ENCODE data around the gene TAL2.
"Not testable (repeated sequence)": the region's sequence is repeated elsewhere in the genome, so short reads cannot be mapped to it uniquely, and the experiment has no call there.

TAL2 gene

DNA sequence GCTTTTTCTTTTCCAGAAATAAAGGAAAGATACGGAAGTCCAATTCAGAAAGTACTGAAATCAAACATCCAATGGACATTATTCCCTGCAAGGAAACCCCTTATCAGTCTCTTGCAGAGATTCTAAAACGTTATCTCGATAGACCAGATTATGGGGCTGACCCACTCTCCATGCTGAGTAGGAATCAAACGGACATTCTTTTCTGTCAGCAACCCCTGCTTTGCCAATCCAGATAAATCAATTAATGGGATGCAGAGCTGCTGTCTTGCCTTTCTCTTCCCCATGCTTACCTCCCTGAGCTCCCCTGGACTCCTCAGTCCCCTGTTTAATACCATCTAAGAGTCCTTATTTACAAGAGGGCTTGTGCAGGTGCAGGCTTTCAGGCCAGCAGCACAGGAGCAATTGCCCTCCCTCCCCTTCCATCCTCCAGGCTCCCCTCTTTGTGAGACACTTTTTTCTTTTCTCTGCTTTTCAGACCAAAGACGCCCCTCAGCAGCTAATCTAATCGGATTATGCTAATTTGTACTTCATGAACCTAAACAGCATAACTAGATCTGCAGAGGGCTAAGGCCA lies 14.2 kb downstream of the TAL2 start:
- DNase-seq (ENCODE audit: low spot score), result no peak

DNA sequence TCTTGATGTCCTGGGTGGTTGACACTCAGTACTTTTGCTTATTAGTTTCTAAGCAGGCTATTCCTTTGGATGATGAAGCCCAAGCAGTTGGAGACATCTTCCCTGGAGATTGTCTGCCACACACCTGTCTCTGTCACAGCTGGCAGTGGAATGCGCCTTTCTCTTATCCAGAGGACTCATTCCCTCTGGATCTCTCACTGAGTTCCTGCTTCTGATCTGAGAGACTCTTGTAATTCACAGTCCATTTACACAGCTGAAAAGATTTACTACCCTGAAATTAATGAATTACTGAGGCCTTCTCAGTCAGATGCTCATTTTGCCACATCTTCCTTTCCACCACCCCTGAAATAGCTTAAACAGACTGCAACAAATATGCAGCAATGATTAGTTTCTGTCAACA lies 15.9 kb downstream of the TAL2 start:
- no peak for DNase-seq (ENCODE audit: low spot score)

DNA sequence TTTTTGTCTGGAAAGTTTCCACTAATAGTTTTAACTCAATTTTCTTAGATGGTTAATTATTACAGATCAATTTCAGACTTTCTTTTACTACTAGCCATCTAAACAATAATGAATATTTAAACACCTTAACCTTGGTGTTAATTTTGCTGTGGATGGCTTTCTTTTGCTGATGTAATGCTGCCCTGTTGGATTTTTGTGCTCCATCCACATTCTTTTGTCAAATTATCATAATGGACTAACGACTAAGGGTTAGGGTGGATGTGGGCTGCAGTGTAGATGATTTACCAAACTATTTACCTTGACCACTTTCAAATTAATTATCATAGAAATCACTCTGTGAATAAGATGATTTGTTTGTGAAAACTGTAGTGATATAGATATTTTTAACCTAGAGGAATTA lies 16.5 kb downstream of the TAL2 start:
- DNase-seq (ENCODE audit: low spot score), result no peak

DNA sequence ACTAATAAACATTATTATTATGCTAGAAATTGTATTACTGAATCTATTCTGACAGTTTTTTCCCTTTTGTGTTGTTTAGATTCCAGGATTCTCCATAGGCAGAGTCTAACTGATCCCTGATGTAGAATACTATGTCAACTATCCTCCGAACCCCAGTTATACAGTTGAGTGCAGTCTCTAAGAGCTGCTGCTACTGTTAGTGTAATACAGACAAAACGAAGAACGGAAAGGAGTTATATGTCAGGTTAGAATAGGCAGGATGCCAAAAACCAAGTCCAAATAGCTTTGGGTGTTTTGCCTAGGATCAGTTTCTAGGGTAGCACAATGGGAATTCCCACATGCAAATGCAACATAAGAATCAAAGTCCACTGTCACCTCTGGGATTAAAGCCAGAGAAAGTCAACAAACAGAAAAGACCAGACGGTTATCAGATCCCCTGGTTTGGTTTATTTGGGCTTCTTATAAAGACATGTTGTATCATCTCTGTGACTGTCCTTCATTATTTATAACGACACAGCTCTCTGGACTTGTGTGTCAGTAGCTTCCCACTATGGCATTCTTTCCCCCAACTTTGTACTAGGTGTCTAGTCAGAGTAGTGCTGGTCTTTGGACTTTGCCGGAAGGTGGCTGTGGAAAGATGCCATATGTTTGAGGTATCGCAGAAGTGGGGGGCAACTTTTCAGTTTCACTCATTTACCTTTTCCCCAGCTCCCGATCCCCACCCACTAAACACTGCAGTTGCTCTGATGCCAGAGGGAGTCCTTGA lies 17.2 kb downstream of the TAL2 start:
- DNase-seq (ENCODE audit: low spot score), result no peak

DNA sequence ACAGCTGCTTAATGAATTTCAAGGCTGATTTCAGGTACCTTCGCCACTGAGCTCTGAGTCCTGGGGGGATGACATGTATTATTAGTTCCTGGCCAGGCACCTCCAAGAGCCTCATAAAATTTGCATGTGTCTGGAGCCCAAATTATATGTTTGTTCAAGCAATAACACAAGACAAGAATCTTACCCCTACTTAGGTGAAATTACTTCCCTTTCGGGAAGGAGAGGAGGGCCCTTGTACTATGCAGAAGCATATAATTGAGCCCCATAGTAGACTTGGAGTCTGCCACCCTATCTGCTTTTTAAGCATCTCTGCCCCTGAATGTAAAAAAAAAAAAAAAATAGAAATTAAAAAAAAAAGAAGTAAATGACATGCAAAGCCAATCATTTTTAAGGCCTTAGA lies 19.1 kb downstream of the TAL2 start:
- DNase-seq (ENCODE audit: low spot score), result no peak

DNA sequence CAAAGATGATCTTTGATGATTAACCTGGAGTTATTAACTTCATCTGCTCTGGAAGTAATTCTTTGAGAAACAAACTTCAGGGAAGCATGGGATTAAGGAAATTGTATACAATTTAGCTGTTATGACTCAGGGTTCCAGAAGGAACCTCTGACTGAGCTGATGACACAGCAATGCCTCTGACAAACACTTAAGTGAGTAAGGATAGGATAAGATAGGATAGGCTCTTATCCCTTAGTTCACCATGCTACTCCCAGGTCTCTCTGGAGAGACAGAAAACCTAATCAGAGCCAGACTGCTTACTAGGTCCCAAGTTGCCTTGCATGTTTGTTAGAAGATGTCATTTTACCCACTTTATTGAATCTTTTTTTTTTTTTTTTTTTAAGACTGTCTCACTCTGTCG lies 19.5 kb downstream of the TAL2 start:
- DNase-seq (ENCODE audit: low spot score), result peak; percentile 17

DNA sequence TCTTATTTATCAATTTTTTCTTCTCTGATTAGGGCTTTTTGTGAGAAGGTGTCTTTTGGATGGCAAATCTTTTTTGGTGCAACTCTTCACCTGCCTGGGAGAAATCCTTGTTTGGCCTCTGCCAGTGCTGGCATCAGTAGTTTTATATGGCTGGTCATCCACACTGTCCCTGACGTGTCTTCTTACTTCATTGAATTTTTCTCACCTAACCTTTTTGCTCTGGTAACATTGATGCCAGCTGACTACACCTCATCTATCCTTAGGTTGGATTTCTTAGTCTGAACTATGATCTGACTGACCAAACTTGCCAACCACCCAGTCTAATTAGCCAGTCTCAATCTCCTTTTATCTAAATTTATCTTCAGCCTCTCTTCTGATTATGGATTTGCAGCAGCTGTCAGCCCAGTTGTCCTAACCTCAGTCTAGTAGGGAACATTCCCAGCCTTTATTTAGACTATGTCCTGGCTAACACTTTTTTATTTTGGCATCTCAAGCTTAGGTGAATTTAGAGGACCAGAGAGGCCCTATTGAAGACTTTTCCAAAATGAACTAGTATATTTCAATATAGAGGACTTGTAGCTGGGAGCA lies 21.5 kb downstream of the TAL2 start:
- DNase-seq (ENCODE audit: low spot score), result no peak

DNA sequence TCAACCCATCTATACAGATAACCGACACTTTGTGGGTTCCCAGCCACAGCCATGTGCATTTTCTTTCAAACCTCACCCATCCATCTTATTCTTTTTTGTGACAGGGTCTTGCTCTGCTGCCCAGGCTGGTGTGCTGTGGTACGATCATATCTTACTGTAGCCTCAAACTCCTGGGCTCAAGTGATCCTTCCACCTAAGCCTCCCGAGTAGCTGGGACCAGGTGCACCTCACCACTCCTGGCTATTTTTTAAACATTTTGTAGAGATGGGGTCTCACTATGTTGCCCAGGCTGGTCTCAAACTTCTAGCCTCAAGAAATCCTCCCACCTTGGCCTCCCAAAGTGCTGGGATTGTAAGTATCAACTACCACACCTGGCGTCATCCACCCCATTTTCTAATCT lies 24.7 kb downstream of the TAL2 start:
- no peak for DNase-seq (ENCODE audit: low spot score)

DNA sequence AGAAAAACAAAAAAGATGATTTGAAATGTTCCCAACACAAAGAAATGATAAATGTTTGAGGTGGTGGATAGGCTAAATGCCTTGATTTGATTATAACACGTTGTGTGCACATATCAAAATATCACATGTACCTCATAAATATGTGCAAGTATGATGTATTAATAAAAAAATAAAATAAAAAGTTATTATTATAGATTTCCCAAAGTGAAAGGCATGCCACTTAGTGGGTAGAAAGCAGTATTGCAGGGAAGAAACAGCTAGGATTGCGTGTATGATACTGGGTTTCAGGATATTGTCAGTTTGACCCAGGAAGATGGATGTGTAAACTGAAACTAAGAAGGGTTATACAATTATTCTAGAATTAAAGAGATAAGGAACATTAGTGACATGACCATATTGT lies 28.5 kb downstream of the TAL2 start:
- peak; percentile 68 for DNase-seq (ENCODE audit: low spot score)

DNA sequence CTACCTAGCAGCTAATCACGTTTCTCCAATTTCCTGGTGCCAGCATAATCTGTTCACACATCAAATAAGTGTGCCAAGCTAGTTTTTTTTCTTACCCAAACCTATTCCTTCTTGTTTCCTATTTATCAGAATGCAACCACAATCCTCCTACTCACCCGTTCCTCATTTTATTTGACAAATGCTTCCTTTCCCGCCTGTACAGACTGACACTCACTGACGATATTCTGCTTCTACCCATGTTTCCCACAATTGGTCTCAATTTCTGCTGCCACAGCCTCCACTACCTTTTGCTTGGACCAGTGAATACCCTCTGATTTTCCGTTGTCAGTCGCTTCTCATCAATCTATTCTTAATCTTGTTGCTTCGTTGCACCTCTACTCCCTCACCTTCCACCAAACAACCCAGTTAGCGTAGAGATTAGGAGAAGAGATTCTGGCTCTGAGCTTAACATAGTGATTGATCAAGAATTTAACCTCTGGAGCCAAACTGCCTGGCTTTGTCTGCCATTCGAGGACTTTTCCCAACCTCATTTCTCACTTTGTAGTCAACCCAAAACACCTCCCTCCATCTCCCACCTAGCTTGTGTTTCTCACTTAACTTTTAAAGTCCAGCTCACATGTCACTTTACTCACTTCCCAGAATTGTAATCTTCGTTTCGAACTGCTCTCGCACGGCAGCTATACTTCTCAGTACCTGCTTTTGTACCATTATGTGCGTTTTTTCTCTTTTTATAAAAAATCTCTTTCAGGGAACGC lies 31.4 kb downstream of the TAL2 start:
- DNase-seq (ENCODE audit: low spot score), result no peak

DNA sequence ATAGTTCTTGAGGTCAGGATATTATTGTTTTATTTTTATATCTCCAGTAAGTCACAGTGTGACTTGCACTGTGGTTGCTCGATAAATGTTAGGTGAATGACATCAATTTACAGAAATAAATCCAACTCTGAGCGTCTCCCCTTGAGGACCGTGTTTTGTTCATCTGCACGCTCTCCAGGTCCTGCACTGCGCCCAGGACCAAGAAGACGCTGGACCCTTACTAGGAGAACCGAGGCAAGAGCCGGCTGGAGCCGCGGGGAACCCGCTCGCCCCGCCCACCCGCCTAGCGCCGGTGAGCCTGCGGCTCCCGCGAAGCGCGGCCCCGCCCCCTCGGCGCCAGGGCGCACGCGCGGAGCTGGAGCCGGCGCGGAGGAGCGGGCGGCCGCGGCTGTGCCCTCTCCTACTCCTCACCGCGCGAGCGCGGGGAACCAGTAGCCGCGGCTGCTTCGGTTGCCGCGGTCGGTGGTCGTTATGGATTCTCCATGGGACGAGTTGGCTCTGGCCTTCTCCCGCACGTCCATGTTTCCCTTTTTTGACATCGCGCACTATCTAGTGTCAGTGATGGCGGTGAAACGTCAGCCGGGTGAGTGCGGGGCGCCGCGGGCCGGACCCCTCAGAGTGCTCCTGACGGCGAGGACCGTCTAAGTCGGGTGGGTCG lies 32.1 kb downstream of the TAL2 start, which contains the start of gene TMEM38B:
Gene TMEM38B (plus strand): TSS at position 352 of the 658 bp plus-strand sequence. CDS start 120 bp downstream, at position 472.
- DNase-seq (ENCODE audit: low spot score), result peak; percentile 99

DNA sequence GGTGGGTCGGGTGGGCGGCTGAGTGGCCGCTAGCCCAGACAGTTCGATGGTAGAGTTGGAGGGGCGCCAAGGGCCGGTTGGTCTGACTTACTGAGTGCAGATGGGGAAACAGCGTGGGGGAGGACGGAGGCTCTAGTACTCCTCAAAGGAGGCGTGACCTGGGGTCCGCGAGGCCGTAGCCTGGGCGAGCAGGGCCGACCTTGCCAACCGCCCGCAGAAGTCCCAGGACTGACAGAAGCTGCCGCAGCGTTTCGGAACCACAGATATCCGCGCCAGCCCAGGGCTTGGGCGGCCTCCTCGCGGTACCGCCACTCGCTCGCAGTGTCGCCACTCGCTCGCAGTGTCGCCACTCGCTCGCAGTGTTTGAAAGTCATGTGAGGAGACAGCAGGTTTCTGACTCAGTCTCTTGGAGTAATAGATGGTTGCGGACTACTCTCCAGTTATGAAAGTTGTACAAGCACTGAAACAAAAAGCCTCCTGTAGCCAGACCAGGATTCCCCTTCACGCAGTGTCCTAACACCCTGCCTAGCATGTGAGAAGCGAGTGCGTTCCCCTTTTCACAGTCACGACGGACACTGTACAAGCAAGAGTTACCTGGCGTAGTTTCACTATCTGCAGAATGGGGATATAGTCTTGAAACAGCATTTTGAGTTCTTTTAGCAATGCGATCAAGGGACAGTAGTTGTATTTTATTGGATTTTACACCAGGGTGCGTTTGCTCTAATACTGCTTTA lies 32.8 kb downstream of the TAL2 start:
- DNase-seq (ENCODE audit: low spot score), result peak; percentile 77

DNA sequence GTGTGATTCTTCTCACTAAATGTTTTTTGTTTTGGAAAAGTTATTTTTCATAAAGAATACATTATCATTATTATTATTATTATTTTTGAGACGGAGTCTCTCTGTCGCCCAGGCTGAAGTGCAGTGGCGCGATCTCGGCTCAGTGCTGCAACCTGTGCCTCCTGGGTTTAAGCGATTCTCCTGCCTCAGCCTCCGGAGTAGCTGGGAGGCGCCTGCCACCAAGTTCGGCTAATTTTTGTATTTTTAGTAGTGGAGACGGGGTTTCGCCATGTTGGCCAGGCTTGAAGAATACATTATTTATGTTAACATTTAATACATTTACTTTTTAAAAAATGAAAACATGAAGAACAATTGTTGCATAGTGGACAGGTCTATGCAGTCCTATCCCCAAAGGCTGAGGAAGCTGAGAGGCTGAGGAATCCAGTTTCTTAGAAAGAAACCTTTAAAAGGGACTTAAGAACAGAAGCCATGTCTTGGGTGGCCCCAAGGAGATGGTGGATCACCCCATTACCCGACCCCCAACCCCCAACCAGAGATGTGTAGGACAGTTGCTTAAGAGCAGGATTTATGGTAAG lies 34.0 kb downstream of the TAL2 start:
- no peak for DNase-seq (ENCODE audit: low spot score)

DNA sequence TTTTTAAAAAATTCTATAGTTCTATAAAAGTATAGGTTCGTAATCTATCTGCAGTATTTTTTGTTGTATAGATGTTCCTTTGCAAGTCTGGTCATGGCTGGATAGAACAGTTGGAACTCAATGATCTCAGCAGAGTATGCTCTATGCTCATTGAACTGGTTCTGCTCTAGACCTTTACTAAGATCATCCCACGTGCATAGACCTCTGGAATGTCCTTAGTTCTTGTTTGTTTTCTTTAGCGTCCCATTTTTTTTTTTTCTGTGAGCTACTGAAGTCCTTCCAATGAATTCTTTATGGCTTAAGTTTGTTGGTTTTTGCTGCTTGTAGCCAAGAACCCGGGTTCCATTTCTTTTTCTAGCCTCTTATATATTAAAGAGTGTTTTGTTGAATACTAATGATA lies 35.6 kb downstream of the TAL2 start:
- no peak for DNase-seq (ENCODE audit: low spot score)

DNA sequence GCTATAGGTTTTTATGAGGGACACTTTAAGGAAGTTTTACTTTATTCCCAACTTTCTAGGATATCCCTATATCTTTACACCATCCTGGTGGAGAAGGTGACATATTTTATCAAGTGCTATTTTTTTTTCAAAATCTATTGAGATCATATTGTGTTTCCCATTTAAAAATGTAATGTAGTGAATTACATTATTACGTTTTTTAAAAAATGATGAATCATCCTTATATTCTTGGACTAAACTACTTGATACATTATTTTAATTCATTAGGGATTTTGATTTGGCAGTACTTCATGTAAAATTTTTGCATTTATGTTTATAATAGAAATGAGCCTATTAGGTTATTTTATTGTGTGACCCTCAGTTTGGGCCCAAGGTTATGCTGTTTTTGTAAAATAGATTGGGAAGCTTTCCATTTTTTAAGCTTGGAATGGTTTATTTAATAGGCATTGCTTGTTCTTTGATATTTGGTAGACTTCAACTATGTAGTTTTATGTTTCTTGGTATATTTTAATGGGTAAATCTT lies 36.2 kb downstream of the TAL2 start:
- no peak for DNase-seq (ENCODE audit: low spot score)

DNA sequence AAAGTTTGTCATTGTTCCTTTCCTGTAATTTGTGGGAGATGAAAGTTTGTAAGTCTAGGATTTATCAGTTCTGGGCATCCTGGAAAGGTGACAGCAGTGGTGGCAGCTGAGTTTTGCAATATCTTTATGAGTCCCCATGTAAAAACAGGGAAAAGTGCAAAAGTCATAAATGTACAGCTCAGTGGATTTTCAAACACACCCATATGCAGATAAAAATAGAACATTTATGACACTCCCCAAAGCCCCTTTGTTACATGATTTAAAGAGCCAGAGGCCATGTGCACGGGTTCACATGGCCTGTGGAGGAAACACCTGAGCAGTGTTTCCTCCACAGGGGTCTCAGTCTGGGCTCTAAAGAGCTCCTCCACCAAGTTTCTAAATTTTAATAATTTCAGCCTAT lies 38.4 kb downstream of the TAL2 start:
- DNase-seq (ENCODE audit: low spot score), result no peak

DNA sequence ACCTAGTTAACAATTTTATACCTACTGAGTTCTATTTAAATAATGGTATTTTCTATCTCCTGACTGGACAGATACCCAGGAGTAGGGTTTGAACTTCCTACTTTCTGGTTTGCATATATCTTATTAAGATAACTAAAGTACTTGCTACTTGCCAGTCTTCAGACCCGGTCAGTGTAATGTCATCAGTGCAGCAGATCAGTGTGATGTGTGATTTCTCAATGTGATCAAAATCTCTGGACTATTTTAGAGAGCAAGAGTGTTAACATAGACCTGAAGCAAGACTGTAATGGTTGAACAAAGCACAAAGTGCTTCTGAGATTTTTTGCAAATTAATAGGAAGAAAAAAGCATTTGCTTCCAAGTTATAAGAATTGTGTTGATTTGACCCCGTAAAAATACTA lies 38.9 kb downstream of the TAL2 start:
- no peak for DNase-seq (ENCODE audit: low spot score)

DNA sequence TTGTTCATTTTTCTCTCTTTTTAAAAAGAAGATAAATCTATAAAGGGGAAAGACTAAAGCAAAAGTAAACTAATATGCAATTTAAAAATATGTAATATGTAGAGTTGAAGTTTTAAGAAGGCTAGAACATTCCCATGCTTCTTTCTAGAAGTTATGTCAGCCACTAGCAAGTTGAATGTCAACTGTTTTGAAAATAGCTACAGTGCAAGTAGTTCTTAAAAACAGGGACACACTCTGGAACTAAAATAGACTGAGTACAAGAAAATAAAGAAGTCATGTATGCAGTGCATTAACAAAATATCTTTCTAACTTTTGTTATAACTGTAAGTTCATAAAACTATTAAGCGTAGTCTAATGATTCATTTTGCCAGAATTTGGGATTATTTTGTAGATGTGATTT lies 40.0 kb downstream of the TAL2 start:
- DNase-seq (ENCODE audit: low spot score), result no peak

DNA sequence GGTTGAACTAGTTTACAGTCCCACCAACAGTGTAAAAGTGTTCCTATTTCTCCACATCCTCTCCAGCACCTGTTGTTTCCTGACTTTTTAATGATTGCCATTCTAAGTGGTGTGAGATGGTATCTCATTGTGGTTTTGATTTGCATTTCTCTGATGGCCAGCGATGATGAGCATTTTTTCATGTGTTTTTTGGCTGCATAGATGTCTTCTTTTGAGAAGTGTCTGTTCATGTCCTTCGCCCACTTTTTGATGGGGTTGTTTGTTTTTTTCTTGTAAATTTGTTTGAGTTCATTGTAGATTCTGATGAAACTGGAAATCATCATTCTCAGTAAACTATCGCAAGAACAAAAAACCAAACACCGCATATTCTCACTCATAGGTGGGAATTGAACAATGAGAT lies 41.4 kb downstream of the TAL2 start:
- not testable (repeated sequence) for DNase-seq (ENCODE audit: low spot score)

DNA sequence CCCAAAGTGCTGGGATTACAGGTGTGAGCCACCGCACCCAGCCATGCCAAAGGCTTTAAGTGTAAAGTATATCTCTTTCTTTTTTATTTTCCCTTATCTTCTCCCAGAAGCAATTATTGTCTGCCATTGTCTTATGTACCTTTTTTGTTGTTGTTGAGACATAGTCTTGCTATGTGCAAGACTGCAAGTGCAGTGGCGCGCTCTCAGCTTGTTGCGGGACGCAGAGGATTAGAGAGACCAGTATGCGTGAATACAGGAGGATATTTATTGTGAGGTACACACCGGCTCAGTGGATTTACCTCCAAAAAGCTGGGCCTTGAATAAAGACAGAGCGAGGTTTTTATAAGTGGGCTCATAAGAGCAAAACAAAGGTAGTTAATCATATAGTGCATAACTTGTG lies 43.9 kb downstream of the TAL2 start:
- DNase-seq (ENCODE audit: low spot score), result no peak

DNA sequence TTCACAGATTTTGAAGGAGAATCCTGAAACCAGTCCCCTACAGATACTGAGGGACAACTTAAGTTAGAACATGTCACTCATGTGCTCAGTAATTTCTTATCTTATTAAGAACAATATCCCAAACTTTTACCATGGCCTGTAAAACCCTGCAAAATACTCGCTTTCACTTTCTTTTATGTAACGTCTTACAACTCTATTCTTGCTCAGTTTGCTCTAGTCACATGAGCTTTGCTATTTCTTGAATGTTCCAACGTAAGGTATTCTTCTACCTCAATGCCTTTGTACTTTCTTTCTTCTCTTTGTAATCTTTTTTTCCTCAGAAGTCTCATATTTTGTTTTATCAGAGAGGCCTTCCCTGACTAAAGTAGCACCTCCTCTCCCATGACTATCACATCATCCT lies 46.1 kb downstream of the TAL2 start:
- no peak for DNase-seq (ENCODE audit: low spot score)
